GM21526 (cell line): ENCODE results near the gene TF.

ENCODE experiments used
- ATAC-seq: cut with Tn5 transposase; IDR thresholded peaks from one replicate; pipeline ENCODE4 v1.9.1; 2021; ENCODE audit warnings: moderate library complexity; ENCODE audit not compliant: unreplicated experiment, low FRiP score

TF gene

DNA sequence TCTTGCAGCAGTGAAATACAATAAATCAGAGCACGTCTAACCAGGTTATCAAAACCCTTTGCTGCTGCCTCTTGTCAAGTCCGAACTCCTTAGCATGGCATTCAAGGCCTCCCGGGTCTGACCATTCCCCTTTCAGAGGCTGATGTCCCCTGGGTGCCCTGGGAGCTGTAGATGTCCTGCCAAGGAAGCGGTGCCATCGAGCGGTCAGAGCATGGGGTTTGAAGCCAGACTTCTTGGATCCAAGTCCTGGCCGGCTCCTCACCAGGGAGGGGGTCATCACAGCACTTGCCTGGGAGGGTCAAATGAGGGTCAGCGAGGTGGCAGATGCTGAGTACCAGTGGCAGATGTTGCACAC lies 496 bp downstream of the TF start:
- ATAC-seq = no peak

DNA sequence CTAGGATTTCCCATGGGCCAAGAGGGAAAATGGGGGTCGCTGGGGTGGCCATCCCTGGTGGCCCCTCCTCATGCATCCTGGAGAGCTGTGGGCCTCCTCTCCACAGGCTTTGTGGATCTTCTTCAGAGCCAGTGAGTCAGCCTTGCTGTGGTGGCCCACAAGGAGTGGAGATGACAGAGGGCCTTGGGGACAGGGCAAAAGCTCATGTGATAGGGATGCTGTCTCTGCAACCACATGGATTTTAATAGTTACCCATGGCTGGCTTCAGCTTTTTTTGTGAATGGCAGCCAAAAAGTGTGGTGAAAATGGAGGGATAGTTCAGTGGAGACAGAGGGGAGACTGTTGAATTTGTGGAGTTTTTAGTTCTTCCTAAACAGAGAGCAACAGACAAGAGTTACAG lies 1.2 kb downstream of the TF start:
- no peak for ATAC-seq

DNA sequence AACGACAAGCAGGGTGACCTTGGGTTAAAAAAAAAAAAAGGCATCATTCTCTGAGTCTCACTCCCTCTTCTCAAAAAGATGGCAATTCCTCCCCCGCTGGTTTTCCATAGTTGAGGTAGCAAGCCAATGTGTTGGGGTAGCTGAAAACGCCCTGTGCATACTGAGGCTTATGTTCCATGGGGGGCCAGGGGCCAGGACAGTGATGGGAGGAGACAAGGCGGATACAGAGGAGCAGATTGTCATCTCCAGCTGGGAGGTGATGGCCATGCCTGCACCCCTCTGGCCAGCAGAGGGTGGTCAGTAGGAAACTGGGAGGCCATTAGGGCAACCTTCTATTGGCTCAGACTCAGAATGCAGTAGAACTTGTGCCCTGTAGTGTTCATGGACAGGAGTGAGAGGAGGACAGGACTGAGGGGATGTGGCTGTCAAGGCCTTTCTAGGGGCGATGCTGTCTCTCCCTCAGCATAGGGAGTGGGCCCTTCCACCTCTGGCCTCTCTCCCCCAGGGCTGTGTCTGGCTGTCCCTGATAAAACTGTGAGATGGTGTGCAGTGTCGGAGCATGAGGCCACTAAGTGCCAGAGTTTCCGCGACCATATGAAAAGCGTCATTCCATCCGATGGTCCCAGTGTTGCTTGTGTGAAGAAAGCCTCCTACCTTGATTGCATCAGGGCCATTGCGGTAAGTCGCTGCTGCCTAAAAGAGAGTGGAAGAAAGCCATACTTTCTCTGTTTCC lies 1.9 kb downstream of the TF start:
- ATAC-seq = no peak

DNA sequence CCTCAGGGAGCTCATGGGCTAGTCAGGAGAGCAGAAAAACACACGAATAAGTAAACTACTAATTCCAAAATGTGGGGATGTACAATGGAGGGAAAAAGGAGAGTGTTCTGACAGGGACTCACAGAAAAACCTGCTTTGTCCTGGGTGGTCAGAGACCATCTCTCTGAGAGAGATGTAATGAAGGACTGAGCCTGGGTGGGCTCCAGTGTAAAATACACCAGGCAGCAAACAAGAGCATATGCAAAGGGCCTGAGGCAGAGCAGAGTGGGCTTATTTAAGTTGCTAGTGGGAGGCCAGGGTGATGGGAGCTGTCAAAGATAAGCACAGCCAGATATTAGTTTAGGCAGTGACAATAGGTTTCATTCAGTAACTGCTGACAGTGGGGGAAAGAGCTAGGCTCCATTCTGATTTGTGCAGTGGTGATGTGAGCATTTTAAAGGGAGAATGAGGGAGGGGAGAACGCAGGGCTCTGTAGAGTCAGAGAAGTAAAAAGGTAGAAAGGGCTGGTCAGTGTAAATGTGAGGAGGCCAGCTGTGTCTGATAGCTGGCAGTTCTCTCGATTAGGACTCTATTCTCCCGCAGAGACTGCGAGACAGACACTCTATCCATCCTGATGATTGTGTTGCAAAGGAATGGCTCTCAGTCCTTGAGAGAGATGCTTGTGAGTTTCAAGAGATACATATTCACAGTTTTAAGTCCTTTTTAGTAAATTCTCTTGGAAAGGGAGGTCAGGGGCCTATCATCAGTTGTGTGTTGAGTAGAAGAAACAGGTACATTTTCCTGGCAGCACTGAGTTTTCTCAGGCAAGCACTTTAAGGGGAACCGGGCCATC lies 3.5 kb downstream of the TF start:
- ATAC-seq = no peak

DNA sequence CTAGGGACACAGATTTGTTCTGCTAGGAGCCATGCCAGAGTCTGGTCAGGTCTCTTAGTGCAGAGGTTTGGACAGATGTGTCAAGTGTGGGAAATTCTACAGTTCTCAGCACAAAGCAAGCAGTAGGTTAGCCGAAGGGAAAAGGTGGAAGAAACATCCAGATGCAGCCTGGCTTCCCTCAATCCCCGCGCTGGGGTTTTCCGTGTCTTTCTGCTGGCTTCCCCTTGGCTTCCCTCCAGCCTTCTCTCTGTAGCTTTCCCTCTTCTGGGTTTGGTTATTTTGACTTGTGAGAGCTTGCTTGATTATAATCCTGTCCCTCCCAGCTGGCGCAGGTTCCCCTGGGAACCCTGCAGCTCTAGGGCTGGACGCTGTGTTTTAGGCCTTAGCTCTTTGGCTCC lies 4.1 kb downstream of the TF start:
- no peak for ATAC-seq

DNA sequence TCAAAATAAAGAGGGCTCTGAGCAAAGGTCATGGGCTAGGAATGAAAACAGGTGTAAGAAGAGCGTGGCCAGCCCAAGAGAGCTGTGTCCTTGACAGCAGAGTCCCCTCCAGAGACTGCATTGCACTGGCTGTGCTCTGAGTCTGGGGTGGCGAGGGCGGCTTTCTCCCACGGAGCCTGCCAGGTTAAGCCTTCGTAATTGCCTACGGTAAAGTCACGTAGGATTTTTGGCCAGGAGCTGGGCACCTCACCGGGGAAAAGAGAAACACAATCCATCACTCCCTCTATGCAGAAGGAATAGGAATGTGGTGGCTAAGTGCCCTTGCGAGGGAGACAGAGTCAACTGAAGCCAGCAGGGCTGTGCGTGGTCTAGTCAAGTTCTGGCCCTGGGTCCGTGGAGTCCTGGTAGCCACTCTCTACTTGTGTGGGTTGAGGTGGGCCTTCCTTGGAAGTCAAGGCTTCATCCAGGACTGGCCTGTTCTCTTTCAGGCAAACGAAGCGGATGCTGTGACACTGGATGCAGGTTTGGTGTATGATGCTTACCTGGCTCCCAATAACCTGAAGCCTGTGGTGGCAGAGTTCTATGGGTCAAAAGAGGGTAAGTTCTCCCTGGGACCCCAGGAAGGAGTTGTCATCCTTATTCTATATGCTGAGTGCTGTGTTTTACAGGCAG lies 7.0 kb downstream of the TF start:
- no peak for ATAC-seq

DNA sequence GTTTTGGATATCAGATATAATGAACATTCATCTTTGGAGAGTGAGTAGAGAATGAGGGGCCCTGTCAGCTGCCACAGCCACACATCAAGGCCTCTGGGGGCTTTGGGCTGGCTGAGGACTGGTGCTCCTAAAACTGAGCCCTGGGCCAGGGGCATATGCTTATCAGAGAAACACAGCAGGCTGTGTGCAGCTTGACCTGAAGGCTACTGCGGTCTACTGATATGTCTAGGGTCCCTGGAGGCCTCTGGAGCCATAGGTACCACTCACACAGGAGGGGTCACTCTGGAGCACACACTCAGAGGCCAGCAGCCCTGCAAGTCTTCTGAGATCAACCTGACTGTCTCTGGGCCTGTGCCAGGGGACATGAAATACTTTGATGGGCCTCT lies 7.6 kb downstream of the TF start:
- ATAC-seq = no peak

DNA sequence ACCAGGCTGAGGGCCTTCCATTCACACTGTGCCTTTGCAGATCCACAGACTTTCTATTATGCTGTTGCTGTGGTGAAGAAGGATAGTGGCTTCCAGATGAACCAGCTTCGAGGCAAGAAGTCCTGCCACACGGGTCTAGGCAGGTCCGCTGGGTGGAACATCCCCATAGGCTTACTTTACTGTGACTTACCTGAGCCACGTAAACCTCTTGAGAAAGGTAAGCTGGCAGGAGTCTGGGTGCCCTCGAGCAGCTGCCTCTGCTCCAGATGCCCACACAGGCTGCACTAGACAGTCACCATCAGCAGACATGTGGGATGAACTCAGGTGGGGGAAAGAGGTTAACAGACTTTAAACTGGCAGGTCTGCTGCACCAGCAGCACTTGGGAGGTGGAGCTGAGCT lies 8.3 kb downstream of the TF start:
- no peak for ATAC-seq

DNA sequence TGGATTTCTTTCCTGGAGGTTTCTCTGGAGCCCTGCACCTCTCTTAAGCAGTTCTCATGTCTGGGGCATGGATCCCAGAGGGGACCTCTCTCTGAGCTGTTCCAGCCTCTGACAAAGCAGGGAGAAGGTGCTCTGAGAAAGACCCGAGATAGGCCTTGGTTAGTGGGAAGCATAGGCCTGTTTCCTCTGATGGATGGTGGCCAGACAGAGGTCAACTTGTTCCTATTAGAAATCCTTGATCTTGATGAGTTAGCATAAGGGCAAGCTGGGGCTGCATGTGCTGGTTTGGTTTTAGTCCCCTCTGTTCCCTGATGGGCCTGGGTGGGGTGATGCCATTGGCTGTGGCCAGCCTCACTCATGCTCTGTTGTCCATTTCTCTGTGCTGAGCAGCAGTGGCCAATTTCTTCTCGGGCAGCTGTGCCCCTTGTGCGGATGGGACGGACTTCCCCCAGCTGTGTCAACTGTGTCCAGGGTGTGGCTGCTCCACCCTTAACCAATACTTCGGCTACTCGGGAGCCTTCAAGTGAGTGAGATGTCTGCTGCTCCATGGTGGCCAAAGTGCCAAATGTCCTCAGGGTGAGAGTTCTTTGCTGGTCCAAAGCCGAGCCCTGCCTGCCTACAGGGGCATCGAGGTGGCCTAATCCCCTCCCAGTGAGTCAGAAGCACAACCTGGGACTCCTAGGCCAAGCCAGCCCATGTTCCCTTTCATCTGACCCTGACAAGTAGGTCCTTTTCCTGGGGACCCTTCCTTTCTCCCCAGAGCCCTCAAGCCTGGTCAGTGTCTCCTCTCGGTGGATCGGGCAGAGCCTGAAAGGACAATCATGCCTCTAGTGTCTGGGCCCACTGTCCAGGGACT lies 9.0 kb downstream of the TF start:
- ATAC-seq = no peak

DNA sequence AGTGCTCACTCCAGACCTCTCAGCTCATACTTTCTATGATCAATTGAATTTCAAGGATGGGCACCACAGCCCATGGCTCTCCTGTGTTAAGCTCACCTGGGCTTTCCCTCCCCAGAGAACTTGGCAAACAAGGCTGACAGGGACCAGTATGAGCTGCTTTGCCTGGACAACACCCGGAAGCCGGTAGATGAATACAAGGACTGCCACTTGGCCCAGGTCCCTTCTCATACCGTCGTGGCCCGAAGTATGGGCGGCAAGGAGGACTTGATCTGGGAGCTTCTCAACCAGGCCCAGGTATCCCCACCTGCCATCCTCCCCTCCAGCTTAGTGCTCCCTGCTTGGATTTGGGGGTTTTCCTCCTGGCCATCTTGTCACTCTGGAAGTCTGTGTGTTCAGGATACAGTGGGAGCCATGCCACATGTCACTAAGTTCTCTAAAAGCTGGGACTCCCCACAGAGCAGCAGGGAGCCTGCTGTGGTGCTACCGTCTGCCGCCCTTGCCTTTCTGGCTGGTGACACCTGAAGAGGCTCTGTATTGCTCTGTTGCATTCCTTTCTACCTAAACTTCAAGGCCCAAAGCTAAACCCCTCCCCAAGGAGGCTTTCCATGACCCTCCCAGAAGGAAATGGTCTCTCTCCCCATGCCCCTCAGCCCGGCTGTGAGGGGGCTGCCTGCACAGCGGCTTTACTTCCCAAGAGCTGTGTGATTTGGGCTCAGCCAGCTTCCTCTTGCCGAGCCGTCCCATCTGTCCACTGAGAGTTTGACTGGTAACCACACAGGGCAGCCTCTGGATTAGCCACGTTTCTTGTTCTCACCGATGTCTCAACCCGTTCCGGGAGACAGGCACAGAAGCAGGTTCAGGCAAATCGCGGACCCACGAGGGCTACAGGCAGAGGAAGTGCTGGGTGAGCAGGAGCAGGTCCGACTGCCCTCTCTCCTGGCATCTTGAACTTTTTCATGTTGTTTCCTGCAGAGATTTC lies 10.8 kb downstream of the TF start:
- ATAC-seq = no peak

DNA sequence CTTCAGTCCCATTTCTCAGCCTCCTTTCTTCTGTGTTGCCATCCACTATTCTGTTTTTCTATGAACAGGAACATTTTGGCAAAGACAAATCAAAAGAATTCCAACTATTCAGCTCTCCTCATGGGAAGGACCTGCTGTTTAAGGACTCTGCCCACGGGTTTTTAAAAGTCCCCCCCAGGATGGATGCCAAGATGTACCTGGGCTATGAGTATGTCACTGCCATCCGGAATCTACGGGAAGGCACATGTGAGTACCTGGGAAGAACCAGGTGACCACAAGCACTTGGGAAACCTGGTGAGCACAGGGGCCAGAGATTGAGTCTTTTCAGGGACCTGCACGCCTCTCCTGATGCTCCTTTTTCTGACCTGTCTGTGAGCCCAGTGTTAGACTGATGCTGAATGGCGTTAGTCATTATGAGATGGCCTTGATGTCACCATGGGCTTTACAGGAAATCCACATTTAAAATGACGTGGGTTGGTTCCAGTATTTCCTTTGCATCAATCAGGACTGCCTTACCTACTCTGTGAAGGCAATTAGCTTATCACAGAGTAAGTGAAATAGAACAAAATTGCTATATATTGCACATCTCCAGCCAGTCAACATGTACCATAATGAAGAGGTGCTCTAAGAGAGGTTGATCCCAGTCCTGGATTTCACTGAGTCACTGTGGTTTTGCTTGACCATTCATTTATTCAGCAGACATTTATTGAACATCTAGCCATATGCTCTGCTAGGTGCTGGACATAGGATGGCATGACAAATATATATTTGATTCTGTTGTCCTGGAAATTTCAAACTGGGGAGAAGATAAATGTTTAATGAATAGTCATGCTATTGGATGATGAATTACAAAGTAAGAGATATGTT lies 11.7 kb downstream of the TF start:
- ATAC-seq = no peak

DNA sequence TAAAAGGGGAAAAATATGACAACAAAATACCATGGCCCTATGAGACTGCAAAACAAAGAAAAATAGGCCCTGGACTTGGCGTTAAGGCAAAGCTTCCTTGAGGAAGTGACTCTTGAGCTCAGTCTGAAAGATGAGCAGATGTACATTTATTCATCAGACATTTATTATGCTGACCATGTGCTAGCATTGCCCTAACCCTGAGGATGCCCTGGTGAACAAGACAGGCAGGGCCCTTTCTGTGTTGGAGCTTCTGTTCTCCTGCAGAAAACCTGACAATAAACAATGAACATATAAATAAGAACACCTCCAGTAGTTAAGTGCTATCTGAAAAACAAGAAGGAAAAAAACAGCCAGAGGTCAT lies 12.4 kb downstream of the TF start:
- no peak for ATAC-seq

DNA sequence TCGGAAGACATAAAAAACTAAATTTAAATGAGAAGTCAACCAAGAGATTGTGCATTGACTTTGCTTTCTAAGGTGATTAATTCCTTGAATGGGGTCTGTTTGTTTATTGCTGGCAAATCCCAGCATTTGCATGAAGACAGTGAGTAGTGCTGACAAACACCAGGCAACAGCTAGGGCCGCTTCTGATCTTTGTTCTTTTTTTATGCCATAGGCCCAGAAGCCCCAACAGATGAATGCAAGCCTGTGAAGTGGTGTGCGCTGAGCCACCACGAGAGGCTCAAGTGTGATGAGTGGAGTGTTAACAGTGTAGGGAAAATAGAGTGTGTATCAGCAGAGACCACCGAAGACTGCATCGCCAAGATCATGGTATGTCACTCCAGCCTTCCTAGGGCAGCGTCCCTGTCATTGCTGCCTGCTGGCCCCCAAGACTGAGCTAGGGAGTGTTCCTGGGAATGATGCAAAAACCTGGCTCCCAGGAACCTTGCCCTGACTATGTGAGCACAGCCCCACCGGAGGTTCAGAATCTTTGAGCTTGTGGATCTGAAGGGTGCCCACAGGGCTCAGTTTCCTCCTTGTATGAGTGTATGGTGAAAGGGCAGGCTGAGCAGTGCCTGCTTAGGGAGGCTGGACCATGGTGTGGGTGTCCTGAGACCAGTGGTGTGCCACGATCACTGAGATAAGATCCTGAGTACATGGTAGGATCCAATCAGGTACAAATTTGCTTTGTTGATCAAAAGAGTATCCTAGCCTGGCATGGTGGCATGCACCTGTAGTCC lies 13.0 kb downstream of the TF start:
- no peak for ATAC-seq

DNA sequence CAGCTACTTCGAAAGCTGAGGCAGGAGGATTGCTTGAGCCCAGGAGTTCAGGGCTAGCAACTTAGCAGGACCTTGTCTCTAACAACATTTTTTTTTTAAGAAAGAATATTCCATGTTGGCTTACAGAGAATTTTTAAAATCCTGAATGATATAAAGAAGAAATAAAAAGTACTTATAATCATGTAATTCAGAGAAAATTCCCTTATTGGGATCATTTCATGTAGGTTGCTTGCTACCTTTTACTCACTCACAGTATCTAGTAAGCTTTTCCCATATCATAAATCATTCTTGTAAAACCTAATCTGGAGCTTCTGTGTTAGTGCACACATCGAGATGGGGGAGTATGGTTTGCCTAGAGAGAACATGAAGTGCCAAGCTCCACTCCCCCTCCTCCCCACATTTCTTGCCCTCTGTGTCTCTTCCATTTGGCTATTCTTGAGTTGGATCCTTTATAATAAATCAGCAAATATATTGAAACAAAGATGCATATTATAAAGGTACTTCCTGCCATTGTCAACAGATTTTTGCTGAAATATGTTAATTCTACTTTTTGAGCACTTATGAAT lies 13.6 kb downstream of the TF start:
- no peak for ATAC-seq

DNA sequence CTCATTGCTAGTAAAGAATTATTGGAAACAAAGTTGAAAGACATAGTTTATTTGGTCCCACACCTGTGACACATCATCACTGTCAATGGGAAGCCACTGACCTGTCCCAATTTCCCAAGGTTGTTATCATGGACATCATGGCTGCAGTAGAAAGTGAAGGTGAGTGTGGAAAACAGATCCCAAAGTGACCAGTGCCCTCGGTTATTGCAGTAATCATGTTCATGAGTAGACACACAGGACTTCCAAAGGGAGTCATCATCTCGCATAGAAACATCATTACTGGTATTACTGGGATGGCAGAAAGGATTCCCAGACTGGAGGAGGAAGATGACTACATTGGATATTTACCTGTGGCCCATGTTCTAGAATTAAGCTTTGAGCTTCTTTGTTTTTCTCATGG lies 14.7 kb downstream of the TF start:
- no peak for ATAC-seq

DNA sequence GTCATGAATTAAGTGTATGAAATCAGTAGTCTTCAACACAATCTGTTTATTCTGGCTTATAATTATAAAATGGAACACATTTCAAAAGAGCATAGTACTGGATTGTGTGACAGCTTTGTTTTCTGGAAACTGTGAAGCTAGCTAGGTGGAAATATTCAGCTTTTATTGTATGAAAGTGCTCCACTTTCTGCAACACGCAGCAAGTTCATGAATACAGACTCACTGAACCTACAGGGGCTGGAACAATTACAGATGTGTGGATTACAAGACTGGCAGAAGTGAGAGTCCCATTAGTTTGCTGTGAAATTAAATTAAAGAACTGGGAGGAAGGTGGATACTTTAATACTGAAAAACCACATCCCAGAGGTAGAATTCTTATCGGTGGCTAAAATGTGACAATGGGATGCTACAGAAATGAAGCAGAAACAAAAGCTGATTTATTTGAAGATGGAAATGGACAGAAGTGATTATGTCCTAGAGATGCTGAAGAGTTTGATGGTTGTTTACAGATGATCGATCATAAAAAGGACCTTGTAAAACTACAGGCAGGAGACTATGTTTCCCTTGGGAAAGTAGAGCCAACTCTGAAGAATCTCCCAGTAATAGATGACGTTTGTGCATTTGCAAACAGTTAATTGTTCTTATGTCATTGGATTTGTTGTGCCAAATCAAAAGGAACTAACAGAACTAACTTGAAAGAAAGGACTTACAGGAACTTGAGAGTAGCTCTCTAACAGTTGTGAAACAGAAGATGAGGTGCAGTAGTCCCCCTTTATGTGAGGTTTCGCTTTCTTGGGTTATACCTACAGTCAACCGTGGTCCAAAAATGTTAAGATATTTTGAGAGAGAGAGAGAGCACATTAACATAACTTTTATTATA lies 15.7 kb downstream of the TF start:
- ATAC-seq = no peak

DNA sequence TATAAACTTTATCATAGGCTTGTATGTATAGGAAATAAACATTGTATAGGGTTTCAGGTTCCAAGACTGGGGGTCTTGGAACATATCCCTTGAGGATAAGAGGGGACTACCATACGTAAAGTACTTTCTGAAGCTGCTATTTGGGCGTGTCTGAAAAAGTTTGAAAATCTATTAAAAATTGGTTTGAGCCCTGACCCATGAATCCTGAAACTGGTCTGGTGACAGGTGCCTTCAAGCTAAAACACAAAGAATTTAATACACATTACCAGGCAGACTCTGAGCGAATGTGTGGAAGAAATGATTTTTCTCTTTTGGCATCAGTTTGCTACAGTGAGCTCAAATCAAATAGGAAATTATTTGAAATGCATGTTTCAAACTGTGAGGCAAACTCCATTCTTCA lies 16.3 kb downstream of the TF start:
- ATAC-seq = no peak
